KMS-11 (cell line): ENCODE measurements around the gene ACSBG1.

Experiments
- H2AFZ ChIP-seq: fragments of 200-600 bp; sonication (generic); 2 replicates; pipeline ENCODE4 v1.6.1; 2016; ENCODE audit warnings: antibody characterized with exemption, mixed run types, low read depth
- H3K27ac ChIP-seq: fragments of 200-600 bp; sonication (generic); 2 replicates; pipeline ENCODE4 v1.6.1; 2016; ENCODE audit warnings: mild to moderate bottlenecking, mixed run types
- H3K27me3 ChIP-seq: fragments of 200-600 bp; sonication (generic); 2 replicates; pipeline ENCODE4 v1.6.1; 2017; ENCODE audit warnings: mild to moderate bottlenecking, low read depth, mixed run types, moderate library complexity; ENCODE audit not compliant: insufficient read depth
- H3K36me3 ChIP-seq: fragments of 200-600 bp; sonication (generic); 2 replicates; pipeline ENCODE4 v1.6.1; 2017; ENCODE audit warnings: mild to moderate bottlenecking, mixed run types; ENCODE audit not compliant: insufficient read depth
- H3K4me1 ChIP-seq: fragments of 200-600 bp; sonication (generic); 2 replicates; pipeline ENCODE4 v1.6.1; 2016; ENCODE audit warnings: mild to moderate bottlenecking, low read depth, mixed run types; ENCODE audit not compliant: poor library complexity, severe bottlenecking
- H3K4me2 ChIP-seq: fragments of 200-600 bp; sonication (generic); 2 replicates; pipeline ENCODE4 v1.7.0; 2016; ENCODE audit warnings: mild to moderate bottlenecking, mixed run types
- H3K4me3 ChIP-seq: fragments of 200-600 bp; sonication (generic); IDR thresholded peaks from 2 replicates; pipeline ENCODE4 v1.6.1; 2017; ENCODE audit warnings: low read depth, low read length, mixed read lengths; ENCODE audit not compliant: insufficient read depth
- H3K79me2 ChIP-seq: fragments of 200-600 bp; sonication (generic); 2 replicates; pipeline ENCODE4 v1.6.1; 2016; ENCODE audit warnings: low read depth, mixed run types; ENCODE audit not compliant: insufficient read depth
- H3K9ac ChIP-seq: fragments of 200-600 bp; sonication (generic); 2 replicates; pipeline ENCODE4 v1.6.1; 2016; ENCODE audit warnings: mild to moderate bottlenecking, mixed run types
- H4K20me1 ChIP-seq: fragments of 200-600 bp; sonication (generic); 2 replicates; pipeline ENCODE4 v1.6.1; 2016; ENCODE audit warnings: mild to moderate bottlenecking, mixed run types; ENCODE audit not compliant: insufficient read depth
- CTCF ChIP-seq: fragments of 200-600 bp; sonication (generic); conservative IDR thresholded peaks from 2 replicates; pipeline ENCODE4 v1.6.1; 2017; ENCODE audit warnings: low read depth, mild to moderate bottlenecking, antibody characterized with exemption, low read length, moderate library complexity, mixed read lengths

The ACSBG1 gene

GRCh38 chr15:78207110-78207458 is 27.3 kb downstream of the ACSBG1 start:
- Histone ChIP-seq H2AFZ (no peak overlapping the region), H4K20me1 (no peaks in the 10 kb centered on the region), H3K4me3 (no peak overlapping the region), H3K79me2 (no peaks in the 10 kb centered on the region), H3K36me3 (no peaks in the 10 kb centered on the region), H3K27ac (no peak overlapping the region), H3K4me1 (no peaks in the 10 kb centered on the region), H3K9ac (no peak overlapping the region), H3K27me3 (no peaks in the 10 kb centered on the region), H3K4me2 (no peak overlapping the region)
- no peak for TF ChIP-seq CTCF

GRCh38 chr15:78206326-78207109 is 27.8 kb downstream of the ACSBG1 start:
- Histone ChIP-seq H3K4me2 (no peak overlapping the region), H3K36me3 (no peaks in the 10 kb centered on the region), H3K9ac (no peak overlapping the region), H4K20me1 (no peaks in the 10 kb centered on the region), H2AFZ (no peak overlapping the region), H3K27ac (no peak overlapping the region), H3K79me2 (no peaks in the 10 kb centered on the region), H3K4me1 (no peaks in the 10 kb centered on the region), H3K4me3 (no peak overlapping the region), H3K27me3 (no peaks in the 10 kb centered on the region)
- no peak for TF ChIP-seq CTCF

GRCh38 chr15:78205856-78206255 is 28.5 kb downstream of the ACSBG1 start:
- no peak overlapping the region for H3K9ac ChIP-seq
- no peaks in the 10 kb centered on the region for H3K79me2 ChIP-seq
- no peaks in the 10 kb centered on the region for H4K20me1 ChIP-seq
- H3K4me1 ChIP-seq = no peaks in the 10 kb centered on the region
- no peaks in the 10 kb centered on the region for H3K27me3 ChIP-seq
- H3K36me3 ChIP-seq = no peaks in the 10 kb centered on the region
- no peak overlapping the region for H2AFZ ChIP-seq
- no peak overlapping the region for H3K4me2 ChIP-seq
- no peak overlapping the region for H3K27ac ChIP-seq
- H3K4me3 ChIP-seq = no peak overlapping the region
- no peak for TF ChIP-seq CTCF

GRCh38 chr15:78205337-78205736 is 29.0 kb downstream of the ACSBG1 start:
- TF ChIP-seq CTCF = no peak
- no peak overlapping the region for H3K27ac ChIP-seq
- H3K27me3 ChIP-seq = no peaks in the 10 kb centered on the region
- H3K4me1 ChIP-seq = no peaks in the 10 kb centered on the region
- no peak overlapping the region for H3K4me2 ChIP-seq
- no peaks in the 10 kb centered on the region for H4K20me1 ChIP-seq
- no peak overlapping the region for H2AFZ ChIP-seq
- H3K9ac ChIP-seq = no peak overlapping the region
- H3K36me3 ChIP-seq = no peaks in the 10 kb centered on the region
- H3K4me3 ChIP-seq = no peak overlapping the region
- no peaks in the 10 kb centered on the region for H3K79me2 ChIP-seq
